KMS-11 (cell line): ENCODE measurements around the gene ZNF26.

Source experiments
- H2AFZ ChIP-seq: fragments of 200-600 bp; sonication (generic); 2 replicates; pipeline ENCODE4 v1.6.1; 2016; ENCODE audit warnings: antibody characterized with exemption, mixed run types, low read depth
- H3K27ac ChIP-seq: fragments of 200-600 bp; sonication (generic); 2 replicates; pipeline ENCODE4 v1.6.1; 2016; ENCODE audit warnings: mild to moderate bottlenecking, mixed run types
- H3K27me3 ChIP-seq: fragments of 200-600 bp; sonication (generic); 2 replicates; pipeline ENCODE4 v1.6.1; 2017; ENCODE audit warnings: mild to moderate bottlenecking, low read depth, mixed run types, moderate library complexity; ENCODE audit not compliant: insufficient read depth
- H3K36me3 ChIP-seq: fragments of 200-600 bp; sonication (generic); 2 replicates; pipeline ENCODE4 v1.6.1; 2017; ENCODE audit warnings: mild to moderate bottlenecking, mixed run types; ENCODE audit not compliant: insufficient read depth
- H3K4me1 ChIP-seq: fragments of 200-600 bp; sonication (generic); 2 replicates; pipeline ENCODE4 v1.6.1; 2016; ENCODE audit warnings: mild to moderate bottlenecking, low read depth, mixed run types; ENCODE audit not compliant: poor library complexity, severe bottlenecking
- H3K4me2 ChIP-seq: fragments of 200-600 bp; sonication (generic); 2 replicates; pipeline ENCODE4 v1.7.0; 2016; ENCODE audit warnings: mild to moderate bottlenecking, mixed run types
- H3K4me3 ChIP-seq: fragments of 200-600 bp; sonication (generic); IDR thresholded peaks from 2 replicates; pipeline ENCODE4 v1.6.1; 2017; ENCODE audit warnings: low read depth, low read length, mixed read lengths; ENCODE audit not compliant: insufficient read depth
- H3K79me2 ChIP-seq: fragments of 200-600 bp; sonication (generic); 2 replicates; pipeline ENCODE4 v1.6.1; 2016; ENCODE audit warnings: low read depth, mixed run types; ENCODE audit not compliant: insufficient read depth
- H3K9ac ChIP-seq: fragments of 200-600 bp; sonication (generic); 2 replicates; pipeline ENCODE4 v1.6.1; 2016; ENCODE audit warnings: mild to moderate bottlenecking, mixed run types
- H4K20me1 ChIP-seq: fragments of 200-600 bp; sonication (generic); 2 replicates; pipeline ENCODE4 v1.6.1; 2016; ENCODE audit warnings: mild to moderate bottlenecking, mixed run types; ENCODE audit not compliant: insufficient read depth
- CTCF ChIP-seq: fragments of 200-600 bp; sonication (generic); conservative IDR thresholded peaks from 2 replicates; pipeline ENCODE4 v1.6.1; 2017; ENCODE audit warnings: low read depth, mild to moderate bottlenecking, antibody characterized with exemption, low read length, moderate library complexity, mixed read lengths

The ZNF26 gene

DNA sequence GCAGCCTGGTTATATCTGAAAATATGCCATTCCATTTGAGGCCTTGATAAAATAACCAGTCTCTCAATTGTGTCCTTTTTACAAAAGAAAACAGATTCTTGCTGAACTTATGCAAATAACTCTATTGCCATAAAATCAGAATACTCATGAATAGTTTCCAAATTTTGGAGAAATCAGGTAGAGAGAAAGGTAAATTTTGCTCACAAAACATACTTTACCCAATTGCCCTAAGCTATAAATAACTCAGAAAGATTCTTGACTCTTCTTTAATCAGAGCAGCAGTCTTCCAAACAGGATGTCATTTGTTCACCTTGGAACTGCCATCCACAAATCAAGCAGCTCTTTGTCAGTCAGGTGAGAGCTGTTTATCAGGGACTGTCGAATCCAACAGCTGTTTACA lies 12.6 kb downstream of the ZNF26 start:
- no peak for TF ChIP-seq CTCF
- H3K27me3 ChIP-seq, result no peaks in the 10 kb centered on the region

GRCh38 chr12:133010657-133011297 lies 24.6 kb downstream of the ZNF26 start:
- TF ChIP-seq CTCF, result no peak
- no peaks in the 10 kb centered on the region for H3K27me3 ChIP-seq
- no peaks in the 10 kb centered on the region for H4K20me1 ChIP-seq
- H2AFZ ChIP-seq, result no peak overlapping the region
- no peaks in the 10 kb centered on the region for H3K36me3 ChIP-seq
- no peak overlapping the region for H3K27ac ChIP-seq
- no peaks in the 10 kb centered on the region for H3K79me2 ChIP-seq
- no peak overlapping the region for H3K9ac ChIP-seq
- no peaks in the 10 kb centered on the region for H3K4me1 ChIP-seq
- H3K4me3 ChIP-seq, result no peak overlapping the region
- H3K4me2 ChIP-seq, result no peak overlapping the region

More for the DNA sequence above, 12.6 kb downstream of the ZNF26 start:
- no peaks in the 10 kb centered on the region for H3K36me3 ChIP-seq
- no peak overlapping the region for H3K9ac ChIP-seq
- H4K20me1 ChIP-seq, result no peaks in the 10 kb centered on the region
- H3K4me3 ChIP-seq, result no peak overlapping the region
- H2AFZ ChIP-seq, result no peak overlapping the region
- H3K4me1 ChIP-seq, result no peaks in the 10 kb centered on the region
- H3K4me2 ChIP-seq, result no peak overlapping the region
- H3K79me2 ChIP-seq, result peaks cover 6% of the 10 kb centered on the region; the same call in 1 of the 2 replicates
- no peak overlapping the region for H3K27ac ChIP-seq

- Histone ChIP-seq H3K9ac (no peak overlapping the region), H3K4me2 (no peak overlapping the region), H2AFZ (no peak overlapping the region), H3K4me3 (no peak overlapping the region), H3K27me3 (no peaks in the 10 kb centered on the region), H3K79me2 (no peaks in the 10 kb centered on the region), H3K27ac (no peak overlapping the region), H3K36me3 (no peaks in the 10 kb centered on the region), H3K4me1 (no peaks in the 10 kb centered on the region), H4K20me1 (no peaks in the 10 kb centered on the region)
- no peak for TF ChIP-seq CTCF
Measured at GRCh38 chr12:133023566-133023965, 37.4 kb downstream of the ZNF26 start.

DNA sequence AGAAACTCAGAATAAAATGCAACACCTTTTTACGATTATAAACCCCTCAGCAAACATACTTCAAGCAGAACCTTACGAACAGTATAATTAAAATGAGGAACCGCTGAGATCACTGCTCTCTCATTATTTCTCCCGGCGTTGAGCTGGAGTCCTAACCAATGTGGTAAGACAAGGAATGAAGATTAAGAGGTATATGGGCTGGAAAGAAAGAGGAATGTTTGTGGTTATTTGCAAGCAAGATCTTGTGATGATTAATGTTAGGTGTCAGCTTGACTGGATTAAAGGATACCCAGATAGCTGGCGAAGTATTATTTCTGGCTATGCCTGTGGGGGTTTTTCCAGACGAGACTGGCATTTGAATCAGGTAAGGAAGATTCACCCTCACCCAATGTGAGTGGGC lies 40.8 kb downstream of the ZNF26 start:
- Histone ChIP-seq H3K27me3 (no peaks in the 10 kb centered on the region), H3K9ac (no peak overlapping the region), H3K79me2 (no peaks in the 10 kb centered on the region), H3K4me3 (no peak overlapping the region), H2AFZ (no peak overlapping the region), H3K36me3 (no peaks in the 10 kb centered on the region), H3K4me2 (no peak overlapping the region), H4K20me1 (no peaks in the 10 kb centered on the region), H3K27ac (no peak overlapping the region), H3K4me1 (no peaks in the 10 kb centered on the region)
- TF ChIP-seq CTCF, result no peak
